ENCODE data around the gene SSMEM1.
"Not testable (repeated sequence)": the region's sequence is repeated elsewhere in the genome, so short reads cannot be mapped to it uniquely, and the experiment has no call there.

Gene SSMEM1, protein sequence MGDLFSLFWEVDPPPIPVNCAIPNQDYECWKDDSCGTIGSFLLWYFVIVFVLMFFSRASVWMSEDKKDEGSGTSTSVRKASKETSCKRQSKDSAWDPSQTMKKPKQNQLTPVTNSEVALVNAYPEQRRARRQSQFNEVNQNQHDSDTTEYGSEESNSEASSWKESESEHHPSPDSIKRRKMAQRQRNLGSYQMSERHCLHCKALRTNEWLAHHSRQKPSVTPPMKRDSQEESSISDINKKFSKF

DNA sequence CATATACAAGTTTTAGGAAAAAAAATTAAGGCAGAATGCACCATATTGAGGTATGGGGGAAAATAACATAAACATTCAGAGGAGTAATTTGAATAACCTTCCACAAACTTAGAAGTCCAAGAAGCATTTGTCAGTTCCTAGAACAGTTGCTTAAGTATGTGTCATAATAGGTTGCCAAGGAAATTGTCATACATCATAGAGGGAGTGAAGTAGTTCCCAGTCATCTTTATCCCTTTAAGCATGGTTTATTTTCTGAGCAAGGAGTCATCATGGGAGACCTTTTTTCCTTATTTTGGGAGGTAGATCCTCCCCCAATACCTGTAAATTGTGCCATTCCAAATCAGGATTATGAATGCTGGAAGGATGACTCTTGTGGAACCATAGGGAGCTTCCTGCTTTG, at the start of gene SSMEM1:
Gene SSMEM1 (plus strand): TSS at position 219 of the 400 bp plus-strand sequence. CDS start 51 bp downstream, at position 270.
- no peak within 1 kb of the TSS for H3K9ac ChIP-seq (ENCODE audit: low read length)
- no peak within 1 kb of the TSS for H3K27ac ChIP-seq (ENCODE audit: low read length)
- H3K9me3 ChIP-seq (ENCODE audit: control insufficient read depth, low read depth, low read length): no peaks in the 10 kb centered on the region
- H3K4me1 ChIP-seq (ENCODE audit: control insufficient read depth, low read depth, low read length): peaks cover 5% of the 10 kb centered on the region
- H3K36me3 ChIP-seq (ENCODE audit: control insufficient read depth, low read depth, low read length): peaks cover 11% of the 10 kb centered on the region
- no peak within 1 kb of the TSS for H3K4me3 ChIP-seq (ENCODE audit: low read length)
- H3K27me3 ChIP-seq (ENCODE audit: control insufficient read depth, insufficient read depth, low read length): no peaks in the 10 kb centered on the region

DNA sequence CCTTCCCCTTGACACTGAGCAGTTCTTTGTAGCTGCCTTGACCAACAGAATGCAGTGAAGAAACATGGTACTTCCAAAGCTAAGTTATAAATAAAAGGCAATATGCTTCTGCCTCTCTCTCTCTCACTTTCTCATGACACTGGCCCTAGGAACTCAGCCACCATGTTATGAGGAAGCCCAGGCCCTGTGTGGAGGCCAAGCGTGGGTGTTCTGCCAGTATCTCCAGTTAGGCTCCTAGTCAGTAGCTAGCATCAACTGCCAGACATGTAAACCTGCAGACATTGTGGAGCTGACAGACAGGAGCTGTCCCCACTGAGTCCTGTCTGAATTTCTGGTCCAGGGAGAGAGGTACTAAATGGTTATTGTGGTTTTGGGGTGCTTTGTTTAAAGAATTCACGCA, 47.6 kb upstream of the SSMEM1 start:
- no peak overlapping the region for H3K9ac ChIP-seq (ENCODE audit: low read length)
- H3K36me3 ChIP-seq (ENCODE audit: control insufficient read depth, low read depth, low read length): peaks cover 22% of the 10 kb centered on the region
- no peak overlapping the region for H3K4me3 ChIP-seq (ENCODE audit: low read length)
- no peaks in the 10 kb centered on the region for H3K4me1 ChIP-seq (ENCODE audit: control insufficient read depth, low read depth, low read length)
- H3K27me3 ChIP-seq (ENCODE audit: control insufficient read depth, insufficient read depth, low read length): no peaks in the 10 kb centered on the region
- no peak overlapping the region for H3K27ac ChIP-seq (ENCODE audit: low read length)
- no peaks in the 10 kb centered on the region for H3K9me3 ChIP-seq (ENCODE audit: control insufficient read depth, low read depth, low read length)

DNA sequence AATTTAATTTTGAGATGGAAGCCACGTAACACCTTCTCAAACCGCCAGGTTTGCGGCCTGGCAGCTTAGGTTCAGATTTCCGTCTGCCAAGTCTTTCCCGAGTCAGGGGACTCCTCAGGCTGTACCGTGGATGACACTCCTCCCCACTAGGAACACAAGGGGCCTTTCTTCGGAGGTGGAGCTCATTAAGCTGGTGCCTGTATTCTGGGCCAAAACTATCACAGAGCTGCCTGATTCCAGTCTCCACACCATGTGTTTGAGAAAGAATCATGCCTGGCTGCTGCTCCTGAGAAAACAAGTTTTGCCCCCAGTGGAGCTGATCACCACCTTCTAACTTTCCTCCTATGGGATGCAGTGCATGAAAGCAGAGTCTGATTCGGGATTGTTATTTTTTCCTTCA, 47.2 kb upstream of the SSMEM1 start:
- H3K9ac ChIP-seq (ENCODE audit: low read length): no peak overlapping the region
- H3K4me1 ChIP-seq (ENCODE audit: control insufficient read depth, low read depth, low read length): no peaks in the 10 kb centered on the region
- no peaks in the 10 kb centered on the region for H3K9me3 ChIP-seq (ENCODE audit: control insufficient read depth, low read depth, low read length)
- H3K27me3 ChIP-seq (ENCODE audit: control insufficient read depth, insufficient read depth, low read length): no peaks in the 10 kb centered on the region
- no peak overlapping the region for H3K27ac ChIP-seq (ENCODE audit: low read length)
- no peak overlapping the region for H3K4me3 ChIP-seq (ENCODE audit: low read length)
- H3K36me3 ChIP-seq (ENCODE audit: control insufficient read depth, low read depth, low read length): peaks cover 25% of the 10 kb centered on the region

DNA sequence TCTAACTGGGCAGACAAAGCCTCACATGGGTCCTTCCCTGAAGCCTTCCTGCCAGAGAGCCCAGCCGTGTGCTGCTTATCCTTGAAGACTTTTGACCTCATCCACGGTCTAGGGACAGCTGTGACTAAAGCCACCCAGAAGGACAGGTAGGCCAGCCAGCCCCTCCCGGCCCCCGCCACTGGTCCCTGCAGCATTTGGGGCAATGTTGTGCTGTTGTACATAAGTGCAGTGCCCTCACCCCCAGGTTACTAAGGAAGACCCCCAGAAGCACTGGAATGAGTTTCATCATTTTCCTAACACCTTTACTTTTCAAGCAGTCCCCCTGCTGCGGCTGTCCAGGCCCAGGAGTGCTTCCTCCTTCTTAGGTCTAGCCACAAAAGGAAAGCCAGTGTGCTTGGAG, 45.5 kb upstream of the SSMEM1 start:
- no peaks in the 10 kb centered on the region for H3K4me1 ChIP-seq (ENCODE audit: control insufficient read depth, low read depth, low read length)
- no peak overlapping the region for H3K27ac ChIP-seq (ENCODE audit: low read length)
- no peak overlapping the region for H3K9ac ChIP-seq (ENCODE audit: low read length)
- no peak overlapping the region for H3K4me3 ChIP-seq (ENCODE audit: low read length)
- H3K36me3 ChIP-seq (ENCODE audit: control insufficient read depth, low read depth, low read length): peaks cover 37% of the 10 kb centered on the region
- H3K27me3 ChIP-seq (ENCODE audit: control insufficient read depth, insufficient read depth, low read length): no peaks in the 10 kb centered on the region
- H3K9me3 ChIP-seq (ENCODE audit: control insufficient read depth, low read depth, low read length): no peaks in the 10 kb centered on the region

DNA sequence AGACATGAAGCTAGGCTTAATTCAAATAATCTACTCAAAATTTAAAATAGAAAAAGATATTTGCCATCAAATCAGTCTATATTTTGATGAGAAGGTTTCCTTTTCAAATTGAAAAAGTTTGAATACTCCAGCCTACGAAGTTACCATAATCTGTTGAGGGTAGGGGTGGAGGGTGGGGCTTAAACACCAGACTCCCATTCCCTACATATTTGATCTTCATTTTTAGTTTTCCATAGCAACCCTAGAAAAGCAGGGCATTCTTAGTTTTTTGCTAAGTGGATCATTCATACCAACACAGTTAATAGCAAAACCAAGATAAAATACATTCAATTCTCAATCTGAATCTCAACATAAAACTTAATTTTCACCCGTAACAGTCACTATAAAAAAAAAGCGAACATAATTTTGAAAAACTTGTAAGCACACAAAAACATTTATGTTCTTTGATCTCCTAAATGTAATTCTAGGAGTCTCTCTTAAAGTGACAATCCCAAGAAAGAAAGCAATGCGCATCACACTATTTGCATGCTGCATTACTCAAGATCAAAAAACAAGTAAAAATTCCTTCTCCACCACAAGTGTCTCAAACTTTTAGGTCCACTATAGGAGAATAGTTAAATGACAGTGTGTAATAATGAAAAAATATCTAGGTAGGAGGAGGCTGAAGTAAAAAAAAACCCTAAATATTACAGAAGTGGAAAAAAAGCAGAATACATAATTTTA, 33.3 kb upstream of the SSMEM1 start:
- Histone ChIP-seq H3K4me1 (ENCODE audit: control insufficient read depth, low read depth, low read length) (no peaks in the 10 kb centered on the region), H3K27ac (ENCODE audit: low read length) (no peak overlapping the region), H3K4me3 (ENCODE audit: low read length) (no peak overlapping the region), H3K36me3 (ENCODE audit: control insufficient read depth, low read depth, low read length) (peaks cover 43% of the 10 kb centered on the region), H3K27me3 (ENCODE audit: control insufficient read depth, insufficient read depth, low read length) (no peaks in the 10 kb centered on the region), H3K9me3 (ENCODE audit: control insufficient read depth, low read depth, low read length) (no peaks in the 10 kb centered on the region), H3K9ac (ENCODE audit: low read length) (no peak overlapping the region)

DNA sequence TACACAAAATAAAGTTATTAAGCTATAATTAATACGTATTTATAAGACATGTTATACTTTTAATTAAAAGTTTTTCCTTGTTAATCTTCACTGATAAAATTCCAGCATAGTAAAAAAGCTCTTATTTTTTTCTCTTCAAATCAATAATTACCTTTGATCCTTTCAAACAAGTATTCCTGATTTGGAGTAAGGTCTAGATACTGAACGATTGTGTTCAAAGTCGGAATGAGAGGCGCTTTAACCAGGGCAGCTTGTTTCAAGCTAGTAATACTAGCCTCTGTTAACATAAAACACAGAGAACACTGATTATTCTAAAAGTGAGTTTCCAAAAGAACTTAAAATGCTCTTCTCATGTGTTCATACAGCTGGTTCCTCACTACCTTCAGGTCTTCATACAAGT, 29.4 kb upstream of the SSMEM1 start:
- H3K36me3 ChIP-seq (ENCODE audit: control insufficient read depth, low read depth, low read length): peaks cover 48% of the 10 kb centered on the region
- no peaks in the 10 kb centered on the region for H3K27me3 ChIP-seq (ENCODE audit: control insufficient read depth, insufficient read depth, low read length)

DNA sequence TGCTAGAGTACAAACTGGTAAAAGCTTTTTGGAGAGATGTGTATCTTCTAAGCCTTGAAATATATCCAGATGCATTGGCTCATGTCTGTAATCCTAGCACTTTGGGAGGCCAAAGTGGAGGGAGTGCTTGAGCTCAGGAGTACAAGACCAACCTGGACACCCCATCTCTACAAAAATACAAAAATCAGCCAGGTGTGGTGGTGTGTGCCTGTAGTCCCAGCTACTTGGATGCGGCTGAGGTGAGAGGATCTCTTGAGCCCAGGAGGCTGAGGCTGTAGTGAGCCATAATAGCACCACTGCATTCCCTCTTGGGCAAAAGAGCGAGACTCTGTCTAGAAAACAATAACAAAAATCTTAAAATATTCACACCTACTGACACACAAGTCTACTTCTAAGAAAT, 28.0 kb upstream of the SSMEM1 start:
- peaks cover 44% of the 10 kb centered on the region for H3K36me3 ChIP-seq (ENCODE audit: control insufficient read depth, low read depth, low read length)
- H3K27ac ChIP-seq (ENCODE audit: low read length): no peak overlapping the region
- H3K9me3 ChIP-seq (ENCODE audit: control insufficient read depth, low read depth, low read length): no peaks in the 10 kb centered on the region

More for the DNA sequence above, 29.4 kb upstream of the SSMEM1 start:
- no peaks in the 10 kb centered on the region for H3K9me3 ChIP-seq (ENCODE audit: control insufficient read depth, low read depth, low read length)
- no peak overlapping the region for H3K27ac ChIP-seq (ENCODE audit: low read length)
- no peak overlapping the region for H3K4me3 ChIP-seq (ENCODE audit: low read length)
- H3K4me1 ChIP-seq (ENCODE audit: control insufficient read depth, low read depth, low read length): no peaks in the 10 kb centered on the region
- H3K9ac ChIP-seq (ENCODE audit: low read length): no peak overlapping the region

DNA sequence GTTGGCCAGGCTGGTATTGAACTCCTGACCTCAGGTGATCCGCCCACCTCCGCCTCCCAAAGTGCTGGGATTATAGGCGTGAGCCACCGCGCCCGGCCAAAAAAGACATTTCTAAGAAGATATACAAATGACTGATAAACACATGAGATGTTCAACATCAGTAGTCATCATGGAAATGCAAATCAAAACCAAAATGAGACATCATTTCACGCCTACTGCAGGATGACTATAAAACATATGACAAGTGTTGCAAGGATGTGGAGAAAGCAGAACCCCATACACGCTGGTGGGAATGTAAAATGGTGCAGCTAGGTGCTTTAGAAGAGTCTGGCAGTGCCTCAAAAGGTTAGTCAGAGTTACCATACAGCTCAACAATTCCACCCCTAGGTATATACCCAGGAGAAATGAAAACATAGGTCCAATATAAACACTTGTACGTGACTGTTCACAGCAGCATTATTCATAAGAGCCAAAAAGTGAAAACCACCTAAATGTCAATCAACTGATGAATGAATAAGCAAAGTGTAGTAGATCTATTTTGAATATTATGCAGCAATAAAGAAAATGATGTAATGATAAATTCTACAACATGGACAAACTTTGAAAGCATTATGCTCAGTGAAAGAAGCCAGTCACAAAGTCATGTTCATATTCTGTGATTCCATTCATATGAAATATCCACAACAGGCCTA, 26.9 kb upstream of the SSMEM1 start:
- no peak overlapping the region for H3K27ac ChIP-seq (ENCODE audit: low read length)
- no peak overlapping the region for H3K4me3 ChIP-seq (ENCODE audit: low read length)
- no peaks in the 10 kb centered on the region for H3K27me3 ChIP-seq (ENCODE audit: control insufficient read depth, insufficient read depth, low read length)
- peaks cover 49% of the 10 kb centered on the region for H3K36me3 ChIP-seq (ENCODE audit: control insufficient read depth, low read depth, low read length)
- no peak overlapping the region for H3K9ac ChIP-seq (ENCODE audit: low read length)
- no peaks in the 10 kb centered on the region for H3K9me3 ChIP-seq (ENCODE audit: control insufficient read depth, low read depth, low read length)
- no peaks in the 10 kb centered on the region for H3K4me1 ChIP-seq (ENCODE audit: control insufficient read depth, low read depth, low read length)

More for the DNA sequence above, 28.0 kb upstream of the SSMEM1 start:
- H3K27me3 ChIP-seq (ENCODE audit: control insufficient read depth, insufficient read depth, low read length): no peaks in the 10 kb centered on the region
- H3K4me3 ChIP-seq (ENCODE audit: low read length): no peak overlapping the region
- no peaks in the 10 kb centered on the region for H3K4me1 ChIP-seq (ENCODE audit: control insufficient read depth, low read depth, low read length)
- no peak overlapping the region for H3K9ac ChIP-seq (ENCODE audit: low read length)

DNA sequence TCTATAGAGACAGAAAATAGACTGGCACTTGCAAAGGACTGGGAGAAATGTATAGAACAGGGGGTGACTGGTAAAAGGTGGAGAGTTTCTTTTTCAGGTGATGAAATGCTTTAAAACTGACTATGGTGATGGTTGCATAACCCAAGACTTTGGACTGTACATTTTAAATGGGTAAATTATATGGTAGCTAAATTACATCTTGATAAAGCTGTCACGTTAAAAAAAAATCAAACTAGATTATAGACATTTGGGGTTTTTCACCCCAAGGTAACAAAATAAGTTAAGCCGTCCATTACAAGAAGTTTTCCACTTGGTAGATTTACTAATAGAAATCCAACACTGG, 26.4 kb upstream of the SSMEM1 start:
- H3K4me3 ChIP-seq (ENCODE audit: low read length): no peak overlapping the region
- H3K27ac ChIP-seq (ENCODE audit: low read length): no peak overlapping the region
- peaks cover 49% of the 10 kb centered on the region for H3K36me3 ChIP-seq (ENCODE audit: control insufficient read depth, low read depth, low read length)

DNA sequence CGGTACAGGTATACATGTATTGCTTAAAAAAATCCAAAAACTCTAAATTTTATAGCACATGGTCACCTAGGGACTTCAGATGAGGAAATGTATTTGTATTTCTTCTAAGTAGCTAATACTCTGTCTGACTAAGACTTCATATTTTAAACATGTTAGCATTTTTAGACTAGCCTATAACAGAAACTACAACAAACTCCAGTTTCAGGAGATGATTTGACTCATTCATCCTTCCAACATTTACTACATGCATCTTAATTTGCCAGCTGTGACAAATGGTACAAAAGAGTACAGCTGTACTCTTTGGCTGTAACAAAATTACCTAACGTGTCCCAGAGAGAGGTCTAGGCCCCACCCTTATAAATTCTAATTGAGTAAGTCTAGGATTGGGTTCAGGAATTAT, 24.7 kb upstream of the SSMEM1 start:
- H3K36me3 ChIP-seq (ENCODE audit: control insufficient read depth, low read depth, low read length): peaks cover 49% of the 10 kb centered on the region

More for the DNA sequence above, 26.4 kb upstream of the SSMEM1 start:
- Histone ChIP-seq H3K27me3 (ENCODE audit: control insufficient read depth, insufficient read depth, low read length) (no peaks in the 10 kb centered on the region), H3K4me1 (ENCODE audit: control insufficient read depth, low read depth, low read length) (no peaks in the 10 kb centered on the region), H3K9me3 (ENCODE audit: control insufficient read depth, low read depth, low read length) (no peaks in the 10 kb centered on the region), H3K9ac (ENCODE audit: low read length) (no peak overlapping the region)

DNA sequence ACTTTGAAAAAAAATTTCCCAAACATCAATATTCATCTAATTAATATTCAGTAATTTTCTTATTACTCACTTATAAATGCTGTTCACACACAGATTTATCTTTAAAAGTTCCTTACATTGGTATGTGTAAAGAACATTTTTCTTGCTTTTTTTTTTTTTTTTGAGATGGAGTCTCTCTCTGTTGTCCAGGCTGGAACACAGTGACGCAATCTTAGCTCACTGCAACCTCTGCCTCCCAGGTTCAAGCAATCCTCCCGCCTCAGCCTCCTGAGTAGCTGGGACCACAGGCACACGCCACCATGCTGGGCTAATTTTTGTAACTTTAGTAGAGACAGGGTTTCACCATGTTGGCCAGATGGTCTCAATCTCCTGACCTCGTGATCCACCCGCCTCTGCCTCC, 23.3 kb upstream of the SSMEM1 start:
- not testable (repeated sequence) for H3K4me3 ChIP-seq (ENCODE audit: low read length); H3K27ac ChIP-seq (ENCODE audit: low read length); H3K9me3 ChIP-seq (ENCODE audit: control insufficient read depth, low read depth, low read length); H3K9ac ChIP-seq (ENCODE audit: low read length); H3K4me1 ChIP-seq (ENCODE audit: control insufficient read depth, low read depth, low read length); H3K27me3 ChIP-seq (ENCODE audit: control insufficient read depth, insufficient read depth, low read length)
- peaks cover 45% of the 10 kb centered on the region for H3K36me3 ChIP-seq (ENCODE audit: control insufficient read depth, low read depth, low read length)

More for the DNA sequence above, 24.7 kb upstream of the SSMEM1 start:
- Histone ChIP-seq H3K9ac (ENCODE audit: low read length) (no peak overlapping the region), H3K4me1 (ENCODE audit: control insufficient read depth, low read depth, low read length) (no peaks in the 10 kb centered on the region), H3K27ac (ENCODE audit: low read length) (no peak overlapping the region), H3K4me3 (ENCODE audit: low read length) (no peak overlapping the region), H3K27me3 (ENCODE audit: control insufficient read depth, insufficient read depth, low read length) (no peaks in the 10 kb centered on the region), H3K9me3 (ENCODE audit: control insufficient read depth, low read depth, low read length) (no peaks in the 10 kb centered on the region)
